Epithelial cell of proximal tubule (primary cell): ENCODE measurements around the gene CD109. TPM values are rescaled to one million over a fixed set of nuclear protein-coding genes. Genes with fewer than 3 reads are reported as not detected.

Experiments
- DNase-seq: peaks from one replicate; pipeline ENCODE4 v3.0.0-alpha.2; 2011; ENCODE audit warnings: low read depth
- H3K4me3 ChIP-seq: 2 replicates; pipeline ENCODE4 v1.5.1; 2011; ENCODE audit warnings: low read depth, mild to moderate bottlenecking, low read length
- total RNA-seq: library from RNA; depleted of rRNA; stranded (reverse); fragments of >200 nt; gene quantifications from 2 replicates; pipeline ENCODE4 v1.2.3, GENCODE V29; 2015
- TF ChIP-seq, protein P1 (sequence below): conservative IDR thresholded peaks from 2 replicates; pipeline ENCODE4 v1.5.1; 2012; ENCODE audit warnings: low read depth, mild to moderate bottlenecking, low read length

The CD109 gene
- total RNA-seq, 1 donor from 2014 or later: 24.3 TPM

DNA sequence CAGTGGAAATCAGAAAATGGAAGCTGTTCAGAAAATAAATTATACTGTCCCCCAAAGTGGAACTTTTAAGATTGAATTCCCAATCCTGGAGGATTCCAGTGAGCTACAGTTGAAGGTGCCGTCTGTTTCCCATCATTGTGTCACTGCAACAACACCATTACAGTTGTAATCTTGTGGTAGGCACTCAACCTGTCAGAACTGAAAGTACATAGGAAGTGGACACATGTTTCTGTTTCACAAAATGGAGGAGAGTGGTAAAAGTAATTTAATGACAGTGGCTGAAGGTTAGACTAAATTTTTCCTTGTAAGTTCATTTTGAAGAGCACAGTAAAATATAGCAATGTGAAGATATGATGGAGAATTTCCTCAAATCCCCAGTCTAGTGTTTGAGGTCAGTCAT, 70.0 kb downstream of the CD109 start:
- TF ChIP-seq, protein P1, sequence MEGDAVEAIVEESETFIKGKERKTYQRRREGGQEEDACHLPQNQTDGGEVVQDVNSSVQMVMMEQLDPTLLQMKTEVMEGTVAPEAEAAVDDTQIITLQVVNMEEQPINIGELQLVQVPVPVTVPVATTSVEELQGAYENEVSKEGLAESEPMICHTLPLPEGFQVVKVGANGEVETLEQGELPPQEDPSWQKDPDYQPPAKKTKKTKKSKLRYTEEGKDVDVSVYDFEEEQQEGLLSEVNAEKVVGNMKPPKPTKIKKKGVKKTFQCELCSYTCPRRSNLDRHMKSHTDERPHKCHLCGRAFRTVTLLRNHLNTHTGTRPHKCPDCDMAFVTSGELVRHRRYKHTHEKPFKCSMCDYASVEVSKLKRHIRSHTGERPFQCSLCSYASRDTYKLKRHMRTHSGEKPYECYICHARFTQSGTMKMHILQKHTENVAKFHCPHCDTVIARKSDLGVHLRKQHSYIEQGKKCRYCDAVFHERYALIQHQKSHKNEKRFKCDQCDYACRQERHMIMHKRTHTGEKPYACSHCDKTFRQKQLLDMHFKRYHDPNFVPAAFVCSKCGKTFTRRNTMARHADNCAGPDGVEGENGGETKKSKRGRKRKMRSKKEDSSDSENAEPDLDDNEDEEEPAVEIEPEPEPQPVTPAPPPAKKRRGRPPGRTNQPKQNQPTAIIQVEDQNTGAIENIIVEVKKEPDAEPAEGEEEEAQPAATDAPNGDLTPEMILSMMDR: no peak
- no peak overlapping the region for H3K4me3 ChIP-seq
- DNase-seq: no peak

DNA sequence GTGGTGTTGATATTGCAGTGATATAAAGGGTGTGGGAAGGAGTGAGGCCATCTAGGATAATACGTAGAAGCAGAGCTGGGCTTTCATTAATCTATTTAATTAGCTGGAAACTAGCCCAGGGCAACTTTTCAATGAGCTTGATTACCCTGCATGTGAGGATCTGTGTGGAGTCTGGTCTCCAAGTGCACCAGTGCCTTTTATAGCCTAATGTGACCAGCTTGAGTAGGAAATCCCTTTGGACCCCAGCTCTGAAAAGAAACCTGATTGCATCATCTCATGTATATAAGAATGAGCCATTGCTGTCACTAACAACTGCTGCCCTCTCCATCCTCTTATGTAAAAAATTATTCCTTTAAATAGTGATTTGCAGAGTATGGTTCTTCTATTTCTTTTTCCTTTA, 72.6 kb downstream of the CD109 start:
- H3K4me3 ChIP-seq: no peak overlapping the region
- no peak for DNase-seq
- TF ChIP-seq, protein P1: no peak

DNA sequence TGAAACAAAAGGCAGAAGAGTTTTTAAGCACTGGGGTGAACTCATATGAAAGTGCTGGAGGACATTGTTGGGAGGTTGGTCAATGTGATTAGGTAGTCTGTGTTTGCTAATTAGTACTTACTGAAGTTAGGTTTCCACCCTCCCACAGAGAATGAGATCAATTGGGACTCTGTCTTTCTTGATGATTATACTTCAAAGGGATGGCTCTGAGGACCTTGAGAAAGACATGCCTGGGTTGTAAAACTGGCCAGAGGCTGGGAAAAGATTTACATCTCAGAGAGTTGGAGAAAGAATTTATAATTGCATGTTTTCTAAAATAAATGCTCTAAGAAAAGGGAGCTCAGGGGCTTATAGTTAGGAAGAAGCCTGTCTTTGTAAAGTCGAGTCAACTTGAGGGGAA, 74.0 kb downstream of the CD109 start:
- TF ChIP-seq, protein P1: no peak
- no peak for DNase-seq
- H3K4me3 ChIP-seq: no peak overlapping the region

DNA sequence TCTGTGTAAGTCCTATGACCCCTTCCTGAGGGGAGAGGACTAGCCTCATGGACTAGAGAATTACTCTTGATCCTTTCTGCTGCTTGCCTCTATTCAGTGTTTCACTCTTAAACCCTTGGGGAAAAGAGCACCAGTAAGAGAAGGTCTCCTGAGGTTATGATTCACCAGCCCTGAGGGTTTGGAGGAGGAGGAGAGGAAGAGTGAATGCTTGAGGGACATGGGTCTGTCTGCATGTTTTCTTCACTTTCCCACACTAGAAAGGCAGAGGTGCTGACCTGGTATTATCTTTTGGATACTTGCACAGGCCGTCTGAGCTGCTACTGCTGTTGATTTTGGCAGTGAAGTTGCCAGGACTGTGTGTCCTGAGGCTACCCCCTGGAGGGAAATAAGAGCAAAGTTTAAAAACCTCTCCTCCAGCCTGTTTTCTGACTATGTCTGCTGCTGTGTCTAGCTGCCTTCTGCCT, 78.3 kb downstream of the CD109 start:
- TF ChIP-seq, protein P1: no peak
- DNase-seq: peak; percentile 61
- no peak overlapping the region for H3K4me3 ChIP-seq

DNA sequence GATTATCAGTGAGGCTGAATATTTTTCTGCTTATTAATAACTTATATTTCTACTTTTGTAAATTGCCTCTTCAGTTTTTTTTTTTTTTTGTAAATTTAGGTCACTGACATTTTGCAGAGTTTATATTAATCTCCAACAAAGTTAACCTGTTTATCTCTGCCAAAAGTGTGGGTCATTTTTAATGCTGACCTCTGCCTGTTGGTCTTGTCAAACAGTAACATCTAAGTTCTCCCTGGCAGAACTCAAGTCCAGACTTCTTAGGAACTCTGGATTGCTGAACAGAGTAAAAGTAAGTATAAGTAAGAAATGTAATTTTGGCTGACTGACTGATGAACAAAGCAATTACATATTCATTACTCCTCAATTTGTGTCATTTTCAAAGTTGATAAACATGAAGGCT, 83.9 kb downstream of the CD109 start:
- DNase-seq: no peak
- no peak overlapping the region for H3K4me3 ChIP-seq
- TF ChIP-seq, protein P1: no peak

DNA sequence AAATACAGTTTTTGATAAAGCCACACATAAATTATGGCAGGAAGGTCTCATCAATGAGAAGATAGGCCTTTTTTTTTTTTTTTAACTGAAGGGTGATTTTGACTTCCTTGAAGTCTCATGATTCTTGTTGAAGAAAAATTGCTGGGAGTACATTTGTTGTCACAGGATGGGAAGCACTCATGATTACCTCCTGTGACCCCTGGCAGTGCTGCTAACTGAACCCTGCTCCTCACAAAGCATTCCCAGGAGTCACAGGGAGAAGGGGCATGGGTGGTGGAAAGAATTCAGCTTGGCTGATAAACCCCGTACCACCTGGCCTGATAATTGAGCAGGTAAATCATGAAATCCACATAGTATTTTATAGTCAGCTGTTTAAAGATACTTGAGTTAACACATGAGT, 86.9 kb downstream of the CD109 start:
- TF ChIP-seq, protein P1: no peak
- no peak overlapping the region for H3K4me3 ChIP-seq
- peak; percentile 35 for DNase-seq

DNA sequence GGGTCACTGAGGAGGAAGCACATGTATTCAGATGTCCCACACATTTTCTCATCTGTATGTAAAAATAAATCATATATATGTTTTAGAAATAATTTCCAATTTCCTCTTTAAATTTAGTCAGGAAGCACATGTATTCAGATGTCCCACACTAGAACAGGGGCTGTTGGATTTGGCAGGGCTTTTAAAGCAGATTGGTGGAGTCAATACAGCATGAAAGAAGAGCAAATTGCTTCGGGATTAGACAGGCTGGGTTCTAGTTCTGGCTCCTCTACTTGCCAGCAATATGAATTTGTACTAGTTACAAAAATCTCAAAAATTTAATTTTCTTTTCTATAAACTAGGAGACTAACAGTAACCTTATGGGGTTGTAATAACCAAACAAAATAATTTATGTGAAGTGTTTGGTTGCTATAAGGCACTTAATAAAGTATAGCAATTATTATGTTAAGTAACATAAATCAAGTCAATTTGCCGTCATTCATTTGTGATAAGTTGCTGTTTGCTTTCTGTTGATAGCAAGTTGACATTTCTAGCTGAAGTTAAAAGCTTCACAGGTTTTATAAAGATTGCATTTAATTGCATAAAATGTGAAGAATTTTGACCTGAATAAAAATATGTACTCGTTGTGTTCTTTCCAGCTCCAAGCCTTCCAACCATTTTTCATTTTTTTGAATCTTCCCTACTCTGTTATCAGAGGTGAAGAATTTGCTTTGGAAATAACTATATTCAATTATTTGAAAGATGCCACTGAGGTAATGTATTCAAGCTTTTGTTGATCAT, 88.9 kb downstream of the CD109 start:
- TF ChIP-seq, protein P1: no peak
- H3K4me3 ChIP-seq: no peak overlapping the region
- DNase-seq: no peak
